Activated CD4-positive, alpha-beta T cell treated with anti-CD3 and anti-CD28 coated beads, Interleukin-2, amount 50 U/mL, for 16 hours (primary cell): ENCODE measurements around the gene PRLR.
A peak's percentile ranks its signal among the peaks of the same experiment; 100 is the strongest.
"Not testable (repeated sequence)": the region's sequence is repeated elsewhere in the genome, so short reads cannot be mapped to it uniquely, and the experiment has no call there.

ENCODE experiments used
- DNase-seq: peaks from one replicate; pipeline ENCODE4 v3.0.0-alpha.2; 2020

Gene PRLR

GRCh38 chr5:35122819-35123218, 107.5 kb downstream of the PRLR start:
- no peak for DNase-seq

GRCh38 chr5:35120715-35121114, 109.6 kb downstream of the PRLR start:
- no peak for DNase-seq

DNA sequence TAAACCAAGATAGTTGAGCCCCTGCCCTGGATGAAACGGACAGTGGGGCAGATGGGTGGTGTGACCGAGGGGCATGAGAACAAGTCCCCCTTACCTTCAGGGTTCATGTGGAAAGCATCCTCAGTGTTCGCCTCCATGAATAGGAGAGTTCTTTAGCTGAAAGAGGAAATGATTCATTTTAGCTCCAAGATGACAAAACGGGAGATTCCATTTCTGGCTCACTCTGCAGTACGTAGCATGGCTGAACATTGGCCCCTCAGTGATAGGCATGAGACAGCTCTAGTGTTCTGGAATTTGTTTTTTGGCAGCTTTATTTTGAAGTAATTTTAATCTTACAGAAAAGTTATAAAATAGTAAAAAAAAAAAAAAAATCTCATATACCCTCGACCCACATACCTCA, 112.3 kb downstream of the PRLR start:
- peak; percentile 6 for DNase-seq

DNA sequence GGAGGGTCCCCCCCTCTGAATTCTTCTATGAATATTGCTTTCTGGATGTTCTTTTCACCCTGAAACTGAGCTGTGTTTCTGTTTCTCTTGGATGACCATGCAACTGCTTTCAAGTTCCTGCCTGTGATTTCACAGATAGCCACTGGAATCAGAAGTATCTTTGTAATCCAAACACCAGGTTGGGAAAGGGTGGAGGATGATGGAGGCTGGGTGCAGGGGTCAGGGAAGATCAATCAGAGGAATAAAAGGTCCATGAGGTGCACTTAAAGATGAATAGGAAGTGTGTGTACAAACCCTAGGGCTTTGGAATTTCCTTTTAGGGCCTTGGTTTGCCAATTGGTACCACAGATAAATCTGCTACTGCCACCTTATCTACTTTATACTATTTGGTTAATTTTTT, 114.4 kb downstream of the PRLR start:
- no peak for DNase-seq

DNA sequence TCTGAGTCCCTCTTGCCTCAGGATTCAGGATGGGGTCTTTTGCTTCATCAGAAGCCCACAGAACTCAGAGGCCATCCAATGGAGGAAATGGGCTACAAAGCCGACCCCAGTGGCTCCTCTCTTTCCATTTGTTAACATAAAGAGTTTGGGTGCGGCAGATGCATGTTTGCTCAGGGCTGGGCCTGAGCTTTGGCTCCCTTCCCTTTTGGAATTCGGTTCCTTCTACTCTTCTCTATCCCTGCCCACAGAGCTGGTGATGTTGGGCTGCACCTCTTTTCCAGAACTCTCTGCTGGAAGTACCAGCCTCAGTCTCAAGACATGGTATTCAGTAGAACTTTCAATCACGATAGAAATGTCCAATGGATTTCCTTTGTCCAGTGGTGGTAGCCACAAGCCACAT, 115.6 kb downstream of the PRLR start:
- DNase-seq: no peak

DNA sequence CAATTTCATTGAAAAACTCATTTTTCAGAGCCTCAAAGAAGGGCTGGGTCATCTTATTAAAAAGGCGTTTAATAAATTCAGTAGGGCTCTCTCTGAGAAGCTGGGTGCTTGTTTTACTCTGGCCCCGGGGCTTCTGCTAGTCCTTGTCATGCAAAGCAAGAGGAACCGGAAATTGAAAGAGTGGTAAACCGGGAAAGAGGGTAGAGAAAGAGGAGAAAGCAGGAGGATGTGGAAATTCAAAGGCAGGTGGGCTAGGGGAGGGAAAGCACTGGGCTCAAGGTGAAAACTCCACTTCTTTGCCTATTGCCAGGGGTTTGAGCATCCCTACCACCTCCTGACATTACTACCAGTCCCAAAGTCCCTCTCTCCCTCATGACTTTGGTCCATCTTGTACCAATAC, 118.0 kb downstream of the PRLR start:
- DNase-seq: no peak

DNA sequence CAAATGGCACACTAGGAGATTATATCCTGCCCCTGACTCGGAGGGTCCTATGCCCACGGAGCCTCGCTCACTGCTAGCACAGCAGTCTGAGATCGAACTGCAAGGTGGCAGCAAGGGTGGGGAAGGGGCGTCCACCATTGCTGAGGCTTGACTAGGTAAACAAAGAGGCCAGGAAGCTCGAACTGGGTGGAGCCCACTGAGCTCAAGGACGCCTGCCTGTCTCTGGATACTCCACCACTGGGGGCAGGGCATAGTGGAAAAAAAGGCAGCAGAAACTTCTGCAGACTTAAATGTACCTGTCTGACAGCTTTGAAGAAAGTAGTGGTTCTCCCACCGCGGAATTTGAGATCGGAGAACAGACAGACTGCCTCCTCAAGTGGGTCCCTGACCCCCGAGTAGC, 125.7 kb downstream of the PRLR start:
- not testable (repeated sequence) for DNase-seq

DNA sequence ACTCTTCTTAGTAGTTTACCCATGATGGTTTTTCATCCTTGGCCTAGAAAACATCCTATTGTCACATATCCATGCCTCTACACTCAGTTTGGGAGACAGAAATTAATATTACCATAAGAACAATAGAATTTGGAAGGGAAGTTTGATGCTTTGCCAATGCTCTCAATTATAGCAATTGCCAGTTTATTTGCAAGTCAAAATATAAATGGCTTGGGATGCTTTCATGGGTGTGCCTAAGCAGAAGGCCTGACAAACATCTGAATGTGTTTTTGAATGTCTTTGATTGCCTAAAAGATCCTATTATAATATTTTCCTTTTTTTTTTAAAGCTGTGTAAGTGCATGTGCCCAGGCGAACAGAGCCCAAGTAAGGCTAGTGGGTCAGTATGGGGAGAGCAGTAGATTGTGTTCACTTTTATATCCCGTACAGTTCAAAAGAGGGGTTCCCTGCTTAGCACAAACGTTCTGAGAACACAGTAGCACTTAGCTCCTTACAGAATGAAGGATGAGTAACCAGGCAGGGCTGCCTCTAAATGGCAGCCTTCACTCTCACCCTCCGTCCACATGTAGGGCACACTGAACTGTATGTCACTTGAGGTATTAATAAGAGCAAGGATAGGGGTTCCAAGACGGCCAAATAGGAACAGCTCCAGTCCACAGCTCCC, 126.5 kb downstream of the PRLR start:
- no peak for DNase-seq

DNA sequence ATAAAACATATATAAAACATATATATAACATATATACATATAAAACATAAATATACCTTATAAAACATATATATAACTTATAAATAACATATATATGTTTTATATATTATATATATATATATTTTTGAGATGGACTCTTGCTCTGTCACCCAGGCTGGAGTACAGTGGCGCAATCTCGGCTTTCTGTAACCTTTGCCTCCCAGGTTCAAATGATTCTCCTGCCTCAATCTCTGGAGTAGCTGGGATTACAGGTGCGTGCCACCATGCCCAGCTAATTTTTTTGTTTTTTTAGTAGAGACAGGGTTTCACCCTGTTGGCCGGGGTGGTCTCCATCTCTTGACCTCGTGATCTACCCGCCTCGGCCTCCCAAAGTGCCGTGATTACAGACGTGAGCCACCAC, 128.6 kb downstream of the PRLR start:
- not testable (repeated sequence) for DNase-seq

- no peak for DNase-seq
These were observed 129.3 kb downstream of the PRLR start for GRCh38 chr5:35101016-35101415.

GRCh38 chr5:35098214-35098613, 132.1 kb downstream of the PRLR start:
- no peak for DNase-seq

DNA sequence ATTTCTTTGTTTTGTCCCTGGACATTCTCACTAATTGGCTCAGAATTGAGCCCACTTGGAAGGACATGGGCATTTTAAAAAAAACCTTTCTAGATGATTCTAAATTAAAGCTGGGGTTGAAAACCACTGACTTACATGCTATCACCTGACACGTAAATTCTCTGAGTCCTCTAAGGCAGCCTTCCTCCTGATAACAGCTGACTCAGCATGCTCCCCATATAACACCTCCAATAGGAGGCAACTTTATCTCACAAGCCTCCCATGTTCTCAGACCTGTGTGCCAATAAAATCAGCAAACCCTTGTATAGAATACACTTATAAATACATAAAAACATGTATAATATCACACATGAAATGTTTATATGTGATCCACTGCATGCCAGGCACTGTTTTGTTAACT, 133.4 kb downstream of the PRLR start:
- DNase-seq: no peak

- no peak for DNase-seq
These were observed 134.1 kb downstream of the PRLR start for GRCh38 chr5:35096216-35096615.

DNA sequence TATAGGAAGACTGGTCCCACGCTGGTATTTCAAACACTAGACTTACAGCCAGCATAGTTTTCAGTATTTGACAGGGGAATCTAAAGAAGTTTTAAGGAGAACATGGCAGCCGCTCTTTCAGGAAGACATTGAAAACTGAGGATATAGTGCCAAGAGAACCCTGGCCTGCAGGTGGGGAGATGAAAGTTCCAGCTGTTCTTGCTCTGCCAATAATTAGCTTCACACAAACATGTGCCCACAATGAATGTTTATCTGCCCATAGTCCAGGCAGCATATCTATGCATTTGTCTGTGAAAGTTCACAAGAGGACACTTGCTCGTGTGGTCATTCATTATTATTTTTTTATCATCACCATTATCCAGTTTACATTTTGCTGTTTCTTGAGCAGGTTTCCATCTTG, 134.9 kb downstream of the PRLR start:
- DNase-seq: no peak

- no peak for DNase-seq
These were observed 135.3 kb downstream of the PRLR start for GRCh38 chr5:35094948-35095347.

- DNase-seq: no peak
These were observed 137.6 kb downstream of the PRLR start for GRCh38 chr5:35092703-35093102.

- DNase-seq: no peak
These were observed 138.6 kb downstream of the PRLR start for GRCh38 chr5:35091704-35092103.

DNA sequence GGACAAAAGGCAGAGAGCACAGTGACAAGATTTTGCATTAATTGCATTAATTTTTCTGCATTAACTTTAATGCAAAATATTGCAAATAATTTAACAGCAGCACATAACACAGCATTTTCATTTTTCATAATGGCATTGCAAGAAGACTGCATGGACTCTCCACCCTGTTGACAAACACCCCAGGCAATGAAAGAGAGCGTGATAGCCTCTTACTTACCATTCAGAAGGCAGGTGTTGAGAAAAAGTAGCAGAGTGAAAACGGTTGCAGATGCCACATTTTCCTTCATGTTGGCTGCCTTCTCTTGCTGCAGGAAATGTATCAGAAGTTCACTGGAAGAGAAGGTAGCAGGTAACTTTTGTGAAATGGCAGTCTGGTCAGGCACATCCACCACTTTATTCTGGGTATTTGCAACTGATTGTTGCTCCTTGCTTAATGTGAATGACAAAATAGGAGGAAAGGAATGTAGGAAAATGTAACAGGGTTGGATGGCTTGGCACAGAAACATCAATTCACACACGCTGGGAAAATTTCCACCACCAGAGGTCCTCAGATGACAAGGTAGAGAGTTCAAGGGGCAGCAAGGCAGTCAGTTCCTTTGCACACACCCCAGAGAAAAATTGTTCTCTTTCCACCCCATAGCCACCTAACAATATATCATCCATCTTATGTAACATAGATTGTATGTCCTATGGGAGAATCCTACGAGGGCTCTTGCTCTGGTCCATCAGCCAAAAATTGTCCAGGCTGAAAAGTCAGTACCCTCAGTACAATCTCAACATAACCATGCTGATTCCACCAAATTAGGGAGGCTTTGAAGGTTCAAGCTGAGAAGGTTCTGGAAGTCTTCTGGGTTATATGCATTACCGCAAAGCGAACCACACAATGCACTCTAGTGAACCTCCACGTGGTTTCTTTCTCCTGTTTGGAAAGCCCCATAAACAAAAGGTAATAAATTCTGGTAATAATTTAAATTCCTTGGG, 140.7 kb downstream of the PRLR start:
- peak; percentile 60 for DNase-seq

GRCh38 chr5:35087991-35088390, 142.3 kb downstream of the PRLR start:
- no peak for DNase-seq

- no peak for DNase-seq
These were observed 147.1 kb downstream of the PRLR start for GRCh38 chr5:35083150-35083549.

DNA sequence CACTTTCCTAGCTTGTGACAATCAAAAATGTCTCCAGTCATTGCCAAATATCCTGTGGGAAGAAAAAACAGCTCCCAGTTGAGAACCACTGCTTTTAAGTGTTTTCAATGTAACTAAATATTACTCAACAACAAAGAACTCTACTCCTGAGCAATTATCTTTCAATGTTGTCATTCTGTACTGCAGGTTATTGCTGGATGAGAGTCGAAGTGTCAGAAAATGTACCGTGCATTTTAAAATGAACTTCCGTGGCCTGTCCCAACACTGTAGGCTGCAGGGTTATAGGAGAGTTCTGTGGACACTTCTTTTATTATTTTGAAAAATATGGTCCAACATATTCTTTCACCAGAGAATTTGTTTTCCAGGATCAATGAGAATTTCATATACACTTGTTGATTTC, 147.8 kb downstream of the PRLR start:
- no peak for DNase-seq

DNA sequence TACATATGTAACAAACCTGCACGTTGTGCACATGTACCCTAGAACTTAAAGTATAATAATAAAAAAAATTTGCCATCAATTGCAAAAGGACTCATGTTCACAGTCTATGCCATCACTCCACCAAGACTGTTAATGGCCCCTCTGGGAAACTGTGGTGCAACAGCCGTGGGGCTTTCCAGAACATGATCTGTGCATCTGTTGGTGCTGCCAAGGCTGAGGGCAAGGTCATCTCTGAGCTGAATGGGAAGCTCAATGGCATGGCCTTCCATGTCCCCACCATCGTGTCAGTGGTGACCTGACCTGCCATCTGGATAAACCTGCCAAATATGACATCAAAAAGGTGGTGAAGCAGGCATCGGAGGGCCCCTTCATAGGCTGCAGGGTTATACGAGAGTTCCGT, 149.2 kb downstream of the PRLR start:
- DNase-seq: no peak

DNA sequence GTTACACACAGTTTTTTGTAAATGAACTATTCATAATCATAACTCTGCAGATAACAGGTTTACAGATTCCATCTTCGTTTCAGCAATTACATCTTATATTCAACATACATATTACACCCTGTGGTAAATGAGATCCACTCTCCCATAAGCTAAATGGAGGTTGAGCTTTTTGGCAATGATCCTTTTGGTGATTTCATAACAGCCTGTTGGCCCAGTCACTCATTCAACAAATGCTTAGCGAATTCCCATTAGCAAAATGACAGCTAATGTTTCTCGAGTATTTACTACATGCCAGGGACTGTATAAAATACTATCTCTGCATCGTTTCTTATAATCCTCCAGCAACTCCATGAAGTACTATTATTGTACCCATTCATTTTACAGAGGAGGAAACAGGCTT, 157.1 kb downstream of the PRLR start:
- DNase-seq: no peak

- no peak for DNase-seq
These were observed 161.1 kb downstream of the PRLR start for GRCh38 chr5:35069188-35069587.
